Tibial artery (tissue), 4 donors: ENCODE results near the gene PTRHD1.
A peak's percentile ranks its signal among the peaks of the same experiment; 100 is the strongest.

Experiments used
- DNase-seq, 2 donors: peaks; one replicate each; pipeline ENCODE4 v3.0.0-alpha.2; 2019
- H3K27ac ChIP-seq, 2 donors: fragments of 200-600 bp; sonication (generic) in 1 of 2; 1 replicate in 1 of 2; 2 replicates in 1 of 2; pipeline ENCODE4 v1.5.1; 2018 to 2019; ENCODE audit warnings: mild to moderate bottlenecking in 1 of 2
- H3K27me3 ChIP-seq, 2 donors: fragments of 200-600 bp; sonication (generic) in 1 of 2; one replicate each; pipeline versions ENCODE4 v1.5.1 to v1.6.0; 2016 to 2019
- H3K36me3 ChIP-seq, 3 donors: fragments of 200-600 bp; sonication (generic) in 2 of 3; one replicate each; pipeline ENCODE4 v1.5.1; 2016 to 2019; ENCODE audit warnings: mild to moderate bottlenecking in 2 of 3
- H3K4me1 ChIP-seq, 4 donors: fragments of 200-600 bp; sonication (generic) in 2 of 4; 1 replicate in 3 of 4; 2 replicates in 1 of 4; pipeline ENCODE4 v1.5.1; 2016 to 2019
- H3K4me3 ChIP-seq, 2 donors: fragments of 200-600 bp; sonication (generic) in 1 of 2; 1 replicate in 1 of 2; 2 replicates in 1 of 2; pipeline ENCODE4 v1.5.1; 2018 to 2019; ENCODE audit warnings: mild to moderate bottlenecking in 2 of 2
- H3K9me3 ChIP-seq, 3 donors: fragments of 200-600 bp; sonication (generic) in 1 of 3; one replicate each; pipeline ENCODE4 v1.5.1; 2016 to 2019
- CTCF ChIP-seq, 2 experiments: fragments of 200-600 bp in 1 of 2; fragments of 450-650 bp in 1 of 2; IDR thresholded peaks; one replicate each; pipeline ENCODE4 v1.5.1; 2017 to 2019; ENCODE audit warnings: antibody characterized with exemption in 2 of 2, mild to moderate bottlenecking in 1 of 2, moderate library complexity in 1 of 2
- intact Hi-C: fragments of 100-400 bp; cut with DNase I; formaldehyde crosslinking; loops from one replicate; pipeline ENCODE4 v1.15.0; 2023; ENCODE audit warnings: low total_unique reads

Gene PTRHD1

GRCh38 chr2:24792542-24792873 lies 683 bp downstream of the PTRHD1 start:
- Histone ChIP-seq H3K27ac (peak overlapping the region; percentile 86 to 96), H3K4me3 (peak overlapping the region; percentile 58 to 70), H3K27me3 (no peaks in the 10 kb centered on the region), H3K4me1 (peaks cover 0 to 15% (median 8%) of the 10 kb centered on the region in 4 donors), H3K36me3 (no peaks in the 10 kb centered on the region), H3K9me3 (no peaks in the 10 kb centered on the region)
- no peak for TF ChIP-seq CTCF (IDR thresholded peaks at IDR 0.05)
- intact Hi-C loops: no loop called here
- DNase-seq: no peak

GRCh38 chr2:24791452-24791851 lies 1.7 kb downstream of the PTRHD1 start:
- H3K27me3 ChIP-seq: no peaks in the 10 kb centered on the region
- no peaks in the 10 kb centered on the region for H3K36me3 ChIP-seq
- peaks cover 0 to 15% (median 8%) of the 10 kb centered on the region in 4 donors for H3K4me1 ChIP-seq
- no peak overlapping the region for H3K27ac ChIP-seq
- no peak for TF ChIP-seq CTCF (IDR thresholded peaks at IDR 0.05)
- no peak for DNase-seq
- H3K4me3 ChIP-seq: no peak overlapping the region
- no peaks in the 10 kb centered on the region for H3K9me3 ChIP-seq
- intact Hi-C loops: no loop called here

GRCh38 chr2:24788816-24789215 lies 4.4 kb downstream of the PTRHD1 start:
- H3K27me3 ChIP-seq: no peaks in the 10 kb centered on the region
- intact Hi-C loops: no loop called here
- no peaks in the 10 kb centered on the region for H3K9me3 ChIP-seq
- no peak overlapping the region for H3K4me3 ChIP-seq
- no peak for DNase-seq
- no peaks in the 10 kb centered on the region for H3K36me3 ChIP-seq
- no peak for TF ChIP-seq CTCF (IDR thresholded peaks at IDR 0.05)
- H3K27ac ChIP-seq: no peak overlapping the region
- peaks cover 0 to 13% (median 6%) of the 10 kb centered on the region in 4 donors for H3K4me1 ChIP-seq

GRCh38 chr2:24787532-24787931 lies 5.7 kb downstream of the PTRHD1 start:
- Histone ChIP-seq H3K27ac (no peak overlapping the region), H3K4me1 (peaks cover 0 to 8% (median 2%) of the 10 kb centered on the region in 4 donors), H3K27me3 (no peaks in the 10 kb centered on the region), H3K9me3 (no peaks in the 10 kb centered on the region), H3K36me3 (no peaks in the 10 kb centered on the region), H3K4me3 (no peak overlapping the region)
- intact Hi-C loops: no loop called here
- DNase-seq: no peak
- TF ChIP-seq CTCF (IDR thresholded peaks at IDR 0.05): no peak

- H3K36me3 ChIP-seq: no peaks in the 10 kb centered on the region
- no peaks in the 10 kb centered on the region for H3K9me3 ChIP-seq
- no peak overlapping the region for H3K27ac ChIP-seq
- no peaks in the 10 kb centered on the region for H3K4me1 ChIP-seq
- no peak for DNase-seq
- intact Hi-C loops: no loop called here
- H3K4me3 ChIP-seq: no peak overlapping the region
- TF ChIP-seq CTCF (IDR thresholded peaks at IDR 0.05): no peak
- no peaks in the 10 kb centered on the region for H3K27me3 ChIP-seq
Observed at GRCh38 chr2:24785671-24786321, 7.4 kb downstream of the PTRHD1 start.

GRCh38 chr2:24783641-24784040 lies 9.6 kb downstream of the PTRHD1 start:
- no peaks in the 10 kb centered on the region for H3K36me3 ChIP-seq
- intact Hi-C loops: no loop called here
- no peak overlapping the region for H3K4me3 ChIP-seq
- DNase-seq: no peak
- no peaks in the 10 kb centered on the region for H3K9me3 ChIP-seq
- no peak overlapping the region for H3K27ac ChIP-seq
- H3K4me1 ChIP-seq: no peaks in the 10 kb centered on the region
- no peaks in the 10 kb centered on the region for H3K27me3 ChIP-seq
- no peak for TF ChIP-seq CTCF (IDR thresholded peaks at IDR 0.05)
